HG03432 (cell line): Measurements from ENCODE around the gene RBP7.
"Not testable (repeated sequence)": the region's sequence is repeated elsewhere in the genome, so short reads cannot be mapped to it uniquely, and the experiment has no call there.

Experiments used
- ATAC-seq: cut with Tn5 transposase; IDR thresholded peaks from one replicate; pipeline ENCODE4 v1.9.1; 2021; ENCODE audit warnings: mild to moderate bottlenecking, moderate library complexity; ENCODE audit not compliant: unreplicated experiment

Gene RBP7

DNA sequence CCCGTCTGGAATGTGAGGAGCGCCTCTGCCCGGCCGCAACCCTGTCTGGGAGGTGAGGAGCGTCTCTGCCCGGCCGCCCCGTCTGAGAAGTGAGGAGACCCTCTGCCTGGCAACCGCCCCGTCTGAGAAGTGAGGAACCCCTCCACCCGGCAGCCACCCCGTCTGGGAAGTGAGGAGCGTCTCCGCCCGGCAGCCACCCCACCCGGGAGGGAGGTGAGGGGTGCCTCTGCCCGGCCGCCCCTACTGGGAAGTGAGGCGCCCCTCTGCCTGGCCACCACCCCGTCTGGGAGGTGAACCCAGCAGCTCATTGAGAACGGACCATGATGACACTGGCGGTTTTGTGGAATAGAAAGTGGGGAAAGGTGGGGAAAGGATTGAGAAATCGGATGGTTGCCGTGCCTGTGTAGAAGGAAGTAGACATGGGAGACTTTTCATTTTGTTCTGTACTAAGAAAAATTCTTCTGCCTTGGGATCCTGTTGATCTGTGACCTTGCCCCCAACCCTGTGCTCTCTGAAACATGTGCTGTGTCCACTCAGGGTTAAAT, 32.0 kb downstream of the RBP7 start:
- ATAC-seq = not testable (repeated sequence)

DNA sequence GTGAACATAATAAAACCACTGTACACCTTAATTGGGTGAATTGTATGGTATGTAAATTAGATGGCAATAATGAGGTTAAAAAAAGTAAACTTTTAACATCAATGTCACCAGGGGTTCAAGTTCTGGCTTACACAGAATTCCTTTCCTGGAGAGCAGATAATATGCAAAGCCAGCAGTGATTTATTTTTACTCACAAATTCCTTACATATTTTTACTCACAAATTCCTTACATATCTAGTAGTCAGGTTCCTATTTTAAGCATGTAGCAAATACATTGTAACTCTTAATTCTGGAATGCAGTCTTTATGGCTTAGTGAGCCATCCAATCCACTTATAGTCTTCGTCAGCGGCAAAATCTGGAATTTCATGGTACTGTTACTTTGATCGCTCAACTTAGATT, 34.4 kb downstream of the RBP7 start:
- ATAC-seq = no peak

DNA sequence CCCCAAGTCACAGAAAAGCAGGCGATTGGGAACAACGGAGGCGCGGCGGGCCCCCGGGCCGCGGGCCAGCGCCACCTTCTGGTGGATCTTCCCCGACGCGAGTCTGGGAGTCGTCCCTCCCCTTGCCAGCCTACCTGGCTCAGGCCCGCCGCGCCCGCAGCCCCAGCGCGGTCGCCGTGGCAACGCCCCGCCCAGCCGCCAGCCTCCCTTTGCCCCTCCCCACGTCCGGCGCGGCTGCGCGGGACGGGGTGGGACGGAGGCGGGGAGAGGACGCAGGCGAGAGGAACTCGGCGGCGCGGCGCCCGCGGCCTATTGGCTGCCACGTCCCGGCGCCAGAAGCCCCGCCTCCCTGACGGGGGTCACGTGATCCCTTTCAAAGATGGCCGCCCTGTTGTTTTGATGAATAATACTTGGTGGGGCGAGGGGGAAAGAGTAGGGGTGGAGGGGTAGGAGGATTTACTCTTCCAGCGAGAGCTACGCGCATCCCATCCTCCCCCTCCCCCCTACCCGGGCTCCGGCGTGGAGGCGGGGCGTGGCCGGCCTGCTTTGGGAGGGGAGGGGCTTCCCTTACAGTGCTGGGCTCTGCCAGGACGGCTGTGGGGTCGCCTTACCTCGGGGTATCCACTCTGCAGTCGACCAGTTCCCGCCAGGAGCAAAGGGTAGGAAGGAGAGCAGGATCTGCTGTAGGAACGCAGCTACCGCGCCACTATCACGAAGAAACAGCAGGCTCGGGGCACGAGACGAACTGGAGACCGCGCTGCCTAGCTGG, 35.7 kb downstream of the RBP7 start, which contains the start of gene UBE4B:
Gene UBE4B, plus strand, starts transcription at position 369 of the 769 bp plus-strand sequence. CDS start 713 bp downstream, outside the sequence.
- peak; percentile 97 for ATAC-seq

DNA sequence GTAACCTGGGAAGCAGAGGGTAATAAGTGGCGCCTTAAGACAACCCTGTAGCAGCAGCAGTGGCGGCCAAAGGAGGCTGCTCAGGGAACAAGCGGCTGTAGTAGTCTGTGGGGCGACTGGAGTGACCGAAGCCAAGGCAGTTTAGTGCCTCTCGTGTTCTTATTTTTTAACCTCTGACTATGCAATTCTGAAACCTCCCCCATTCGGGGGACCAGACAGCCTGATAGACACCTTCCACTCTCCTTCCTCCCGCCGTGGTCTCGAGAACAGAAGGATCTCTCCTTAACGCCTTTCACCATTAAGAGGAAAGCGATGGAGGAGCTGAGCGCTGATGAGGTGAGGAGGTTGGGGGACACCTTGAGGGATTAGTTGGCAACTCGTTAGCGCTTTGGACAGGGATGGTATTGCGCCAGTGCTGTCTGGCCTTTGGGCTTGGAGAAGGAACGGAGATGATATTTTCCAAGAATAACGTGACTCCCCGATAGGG, 36.4 kb downstream of the RBP7 start:
- peak; percentile 22 for ATAC-seq

DNA sequence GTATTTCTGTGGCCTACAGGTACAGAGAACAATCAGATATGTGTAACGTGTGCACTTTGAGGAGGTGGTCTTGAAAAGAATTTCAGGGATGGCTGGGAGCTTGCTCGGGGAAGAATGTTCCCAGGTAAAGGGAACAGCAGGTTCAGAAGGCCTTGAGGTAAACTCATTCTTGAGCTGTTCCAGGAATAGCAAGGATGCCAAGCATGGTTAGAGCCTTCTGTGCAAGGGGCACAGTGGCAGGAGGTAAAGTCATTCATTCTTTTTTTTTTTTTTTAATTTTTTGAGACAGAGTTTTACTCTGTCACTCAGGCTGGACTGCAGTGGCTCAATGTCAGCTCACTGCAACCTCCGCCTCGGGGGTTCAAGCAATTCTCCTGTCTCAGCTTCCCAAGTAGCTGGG, 45.7 kb downstream of the RBP7 start:
- ATAC-seq = no peak

DNA sequence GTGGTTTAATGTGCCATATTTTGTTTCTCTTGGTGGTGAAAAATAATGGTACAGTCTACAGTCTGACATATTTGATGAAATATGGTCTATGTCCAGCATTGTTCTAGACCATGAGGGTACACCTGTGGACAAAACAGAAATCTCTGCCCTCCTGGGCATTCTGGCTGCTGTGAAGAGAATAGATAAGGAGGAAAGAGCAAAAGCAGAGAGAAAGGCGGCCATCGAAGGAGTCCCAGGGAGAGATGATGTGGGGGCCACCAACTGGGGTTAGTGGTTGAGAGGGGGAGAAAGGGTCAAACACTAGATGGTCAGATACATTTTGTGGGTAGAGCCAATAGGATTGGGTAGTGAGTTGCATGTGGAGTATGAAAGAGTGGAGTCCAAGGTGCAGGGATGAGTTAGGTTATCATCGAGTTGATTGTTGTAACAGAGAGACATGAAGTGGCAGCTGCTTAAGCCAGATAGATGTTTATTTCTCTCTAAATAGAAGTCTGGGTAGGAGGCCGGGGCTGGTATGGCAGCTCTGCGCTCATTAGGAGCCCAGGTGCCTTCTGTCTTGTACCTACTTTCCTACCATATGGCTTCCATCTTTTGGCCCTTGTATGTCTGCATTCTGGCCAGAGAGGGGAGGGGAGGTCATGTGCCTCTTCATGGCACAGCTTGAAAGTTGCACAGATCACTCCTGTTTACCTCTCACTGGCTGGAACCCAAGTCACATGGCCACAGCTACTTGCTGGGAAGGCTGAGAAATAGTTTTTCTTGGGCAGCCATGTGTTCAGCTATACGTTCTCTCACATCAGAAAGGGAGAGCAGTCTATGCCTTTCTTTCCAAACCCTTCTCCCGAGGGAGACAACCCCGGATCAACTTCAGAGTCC, 48.7 kb downstream of the RBP7 start:
- ATAC-seq = no peak

DNA sequence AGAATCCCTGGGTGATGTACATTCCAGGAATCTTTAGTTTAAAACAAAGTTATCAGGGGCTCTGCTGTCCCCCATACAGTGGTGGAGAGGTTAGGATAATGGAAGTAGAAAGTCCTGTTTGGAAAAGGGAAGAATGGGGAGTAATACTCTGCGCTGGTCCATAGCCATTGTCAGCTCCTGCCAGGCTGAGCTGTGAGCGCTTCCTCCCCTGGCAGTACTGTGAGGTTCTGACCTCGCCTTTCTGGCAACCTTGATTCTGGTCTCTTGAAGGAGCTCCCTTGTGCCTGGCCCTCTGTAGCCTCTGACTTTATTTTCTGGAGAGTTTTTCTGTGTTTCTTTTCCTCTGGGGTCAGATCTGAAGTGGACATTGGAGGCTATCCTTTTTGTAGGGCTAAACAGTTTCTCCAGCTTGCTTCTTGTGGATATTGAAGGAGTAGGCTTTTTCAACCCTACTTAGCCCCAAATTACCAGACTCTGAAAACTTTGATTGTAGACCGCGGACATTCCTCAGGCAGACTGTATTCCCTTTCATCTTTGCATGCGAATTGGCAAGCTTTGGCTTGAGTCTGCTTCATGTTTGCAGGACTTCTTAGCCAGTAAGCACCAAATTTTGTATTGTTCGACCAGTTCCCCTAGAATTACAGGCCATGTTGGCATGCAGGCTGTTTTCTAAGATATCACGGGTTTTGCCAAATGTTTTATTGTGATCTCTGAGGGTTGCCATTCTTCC, 49.5 kb downstream of the RBP7 start:
- no peak for ATAC-seq

DNA sequence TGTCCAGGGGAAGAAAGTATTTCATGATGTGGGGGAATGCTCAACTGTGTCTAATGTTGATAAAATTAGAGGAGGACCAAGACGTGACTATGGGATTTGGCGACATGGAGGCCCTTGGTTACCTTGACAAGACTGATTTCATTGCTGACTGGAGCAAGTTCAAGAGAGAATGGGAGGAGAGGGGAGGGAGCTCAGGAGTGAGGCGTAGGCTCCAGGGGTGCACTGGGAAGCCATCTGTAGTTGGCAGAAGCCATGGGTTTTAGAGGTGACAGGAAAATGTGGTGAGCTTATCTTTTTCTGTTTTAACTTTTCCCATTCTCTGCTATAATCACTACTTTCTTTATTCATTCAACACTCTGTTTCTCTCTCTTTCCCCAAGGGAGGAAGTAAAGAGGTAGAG, 51.6 kb downstream of the RBP7 start:
- no peak for ATAC-seq

DNA sequence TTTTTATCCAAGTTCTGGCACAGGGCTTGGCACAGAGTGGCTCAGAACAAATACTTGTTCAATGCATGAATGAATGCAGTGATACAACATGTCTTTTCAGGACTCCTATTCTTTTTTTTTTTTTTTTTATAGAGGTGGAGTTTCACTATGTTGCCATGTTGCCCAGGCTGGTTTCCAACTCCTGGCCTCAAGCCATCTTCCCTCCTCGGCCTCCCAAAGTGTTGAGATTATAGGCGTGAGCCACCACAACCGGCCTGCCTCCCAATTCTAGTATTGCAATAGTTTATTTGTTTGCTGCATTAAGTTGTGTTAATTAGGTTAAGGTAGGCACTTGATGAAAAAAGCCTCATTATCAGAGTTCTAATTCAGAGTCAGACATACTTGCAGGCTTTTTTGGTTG, 53.6 kb downstream of the RBP7 start:
- ATAC-seq = no peak

DNA sequence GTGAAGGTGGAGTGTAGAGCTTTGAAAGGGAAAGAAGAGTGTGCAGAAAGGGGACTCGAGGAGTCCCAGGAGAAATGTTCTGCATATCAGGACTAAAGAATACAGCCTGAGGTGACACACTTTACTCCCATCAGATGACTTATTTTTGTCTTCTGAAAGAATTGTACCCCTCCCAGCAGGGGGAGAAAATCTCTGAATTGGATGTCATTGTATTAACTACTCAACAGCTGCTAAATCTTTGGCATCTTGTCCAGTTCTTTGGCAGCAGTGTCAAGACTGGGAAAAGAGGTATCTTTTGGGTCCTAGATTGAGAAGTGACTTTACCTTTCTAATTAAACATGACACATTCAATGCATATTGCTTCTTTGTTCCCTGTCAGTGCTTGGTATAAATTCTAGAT, 54.6 kb downstream of the RBP7 start:
- no peak for ATAC-seq

DNA sequence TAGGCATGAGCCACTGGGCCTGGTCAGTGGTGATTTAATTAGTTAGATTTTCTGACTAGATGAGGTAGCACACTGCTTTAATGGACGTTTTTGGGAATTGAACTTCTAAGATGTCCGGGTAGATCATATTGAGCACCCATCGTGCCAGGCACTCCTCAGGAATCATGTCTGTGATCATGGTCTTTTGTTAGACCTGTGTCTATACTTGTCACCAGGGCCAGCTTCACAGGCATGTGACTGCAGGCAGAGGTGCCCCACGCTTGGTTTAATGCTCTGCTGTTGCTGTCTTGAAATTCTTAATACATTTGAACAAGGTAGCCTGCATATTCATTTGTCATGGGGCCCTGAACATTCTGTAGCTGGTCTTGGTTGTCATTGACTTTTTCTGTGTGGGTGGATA, 55.3 kb downstream of the RBP7 start:
- ATAC-seq = no peak

DNA sequence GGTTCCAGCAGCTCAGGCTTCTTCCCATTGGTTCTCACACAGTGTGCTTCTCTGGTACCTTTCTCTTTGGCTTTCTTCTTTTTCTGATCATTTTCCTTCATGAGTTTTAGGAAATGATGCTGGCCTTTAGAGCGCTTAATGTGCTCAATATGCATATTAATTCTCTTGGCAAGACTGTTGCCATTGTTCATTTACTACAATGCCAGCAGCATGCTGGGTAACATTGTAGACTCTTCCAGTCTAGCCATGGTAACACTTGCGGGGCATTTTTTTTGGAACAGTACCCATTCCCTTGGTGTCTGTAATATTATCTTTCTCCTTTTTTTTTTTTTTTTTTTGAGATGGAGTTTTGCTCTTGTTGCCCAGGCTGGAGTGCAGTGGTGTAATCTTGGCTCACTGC, 57.4 kb downstream of the RBP7 start:
- no peak for ATAC-seq

DNA sequence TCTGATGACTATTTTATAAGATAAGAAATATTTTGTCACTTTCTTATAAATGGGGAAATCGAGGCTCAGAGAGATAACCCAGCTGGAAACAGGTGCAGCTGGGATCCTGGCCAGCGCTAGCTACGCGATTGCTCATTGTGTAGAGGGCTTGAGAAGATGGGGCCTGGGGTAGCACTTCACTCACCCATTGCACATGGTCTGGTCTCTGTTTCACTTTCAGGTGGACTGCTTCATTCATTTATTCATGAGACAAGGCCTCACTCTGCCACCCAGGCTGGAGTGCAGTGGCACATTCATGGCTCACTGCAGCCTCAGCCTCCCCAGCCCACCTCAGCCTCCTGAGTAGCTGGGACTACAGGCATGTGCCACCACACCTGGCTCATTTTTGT, 59.6 kb downstream of the RBP7 start:
- ATAC-seq = no peak

DNA sequence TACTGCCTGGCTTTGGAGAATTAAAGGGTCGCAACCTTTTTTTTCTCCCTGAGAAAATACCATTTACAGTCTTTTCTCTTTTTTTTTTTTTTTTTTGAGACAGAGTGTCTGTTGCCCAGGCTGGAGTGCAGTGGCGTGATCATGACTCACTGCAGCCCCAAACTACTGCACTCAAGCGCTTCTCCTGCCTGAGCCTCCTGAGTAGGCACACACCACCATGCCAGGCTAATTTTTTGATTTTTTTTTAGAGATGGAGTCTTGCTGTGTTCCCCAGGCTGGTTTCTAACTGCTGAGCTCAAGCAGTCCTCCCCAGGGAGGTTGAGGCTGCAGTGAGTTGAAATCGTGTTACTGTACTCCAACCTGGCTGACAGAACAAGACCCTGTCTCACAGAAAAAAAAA, 60.3 kb downstream of the RBP7 start:
- ATAC-seq = no peak

DNA sequence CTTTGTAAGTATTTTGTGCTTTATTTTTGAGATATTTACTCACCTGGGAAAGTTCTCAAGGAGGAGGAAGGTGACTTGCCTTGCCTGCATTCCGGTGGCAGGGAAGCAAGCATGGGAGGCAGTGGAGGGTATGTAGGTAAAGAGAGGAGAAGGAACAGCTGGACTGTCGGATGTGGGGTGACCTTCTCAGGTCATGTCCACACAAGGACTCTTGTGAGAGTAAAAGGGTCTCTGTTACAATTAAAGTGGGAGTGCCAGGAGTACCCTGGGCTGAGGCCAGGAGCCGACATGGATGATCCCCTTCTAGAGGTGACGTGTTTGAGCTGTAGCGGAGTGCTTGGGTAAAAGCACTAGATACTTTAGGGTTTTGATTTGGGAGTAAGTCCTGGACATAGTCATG, 60.8 kb downstream of the RBP7 start:
- ATAC-seq = no peak

DNA sequence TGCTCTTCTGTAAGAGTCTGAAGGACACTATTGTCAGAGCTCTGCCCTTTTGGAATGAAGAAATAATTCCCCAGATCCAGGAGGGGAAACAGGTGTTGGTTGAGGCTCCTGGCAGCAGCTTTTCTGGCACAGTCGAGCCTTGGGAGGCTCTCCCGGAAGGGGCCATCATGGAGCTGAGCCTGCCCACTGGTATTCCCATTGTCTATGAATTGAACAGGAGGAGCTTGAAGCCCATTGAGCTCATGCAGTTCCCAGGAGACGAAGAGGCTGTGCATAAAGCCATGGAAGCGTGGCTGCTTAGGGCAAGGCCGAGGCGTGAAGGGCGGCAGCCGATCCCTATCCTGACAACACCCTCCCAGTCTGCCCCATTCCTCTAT, 62.3 kb downstream of the RBP7 start:
- no peak for ATAC-seq

DNA sequence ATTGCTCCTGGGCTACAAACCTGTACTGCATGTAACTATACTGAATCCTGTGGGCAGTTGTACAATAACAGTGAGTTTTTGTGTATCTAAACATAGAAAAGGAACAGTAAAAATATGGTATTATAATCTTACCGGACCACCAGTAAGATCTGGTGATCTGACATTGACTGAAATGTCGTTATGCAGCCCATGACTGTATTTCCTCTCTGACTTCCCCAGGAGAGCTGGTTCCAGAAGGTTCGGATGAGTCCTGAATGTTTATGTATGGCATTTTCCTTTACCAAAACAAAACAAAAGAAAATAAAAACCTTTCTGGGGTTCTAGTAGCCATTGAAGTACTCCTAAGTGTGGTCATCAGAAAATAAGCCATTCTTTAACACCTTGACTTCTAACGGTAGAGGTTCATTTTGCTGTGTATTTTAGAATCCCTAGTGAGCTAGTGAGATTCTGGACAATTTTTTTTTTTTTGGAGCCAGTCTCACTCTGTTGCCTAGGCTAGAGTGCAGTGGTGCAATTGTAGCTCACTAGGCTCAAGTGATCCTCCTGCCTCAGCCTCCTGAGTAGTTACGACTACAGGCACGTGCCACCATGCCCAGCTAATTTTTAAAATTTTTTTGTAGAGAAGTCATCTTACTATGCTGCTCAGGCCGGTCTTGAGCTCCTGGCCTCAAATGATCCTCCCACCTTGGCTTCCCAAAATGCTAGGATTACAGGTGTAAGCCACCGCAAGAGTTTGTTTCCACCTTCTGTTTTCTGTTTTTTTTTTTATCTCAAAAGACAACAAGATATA, 63.5 kb downstream of the RBP7 start:
- no peak for ATAC-seq

DNA sequence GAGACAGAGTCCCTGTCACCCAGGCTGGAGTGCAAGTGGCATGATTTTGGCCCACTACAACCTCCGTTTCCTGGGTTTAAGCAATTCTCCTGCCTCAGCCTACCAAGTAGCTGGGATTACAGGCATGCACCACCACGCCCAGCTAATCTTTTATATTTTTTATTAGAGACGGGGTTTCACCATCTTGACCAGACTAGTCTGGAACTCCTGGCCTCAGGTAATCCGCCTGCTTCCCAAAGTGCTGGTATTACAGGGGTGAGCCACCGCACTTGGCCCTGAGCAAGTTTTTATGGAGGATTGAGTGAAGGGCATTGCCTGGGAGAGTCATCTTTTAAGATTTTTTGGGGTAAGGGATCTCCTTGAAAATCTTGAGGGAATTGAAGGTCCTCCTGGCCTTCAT, 64.2 kb downstream of the RBP7 start:
- ATAC-seq = no peak

DNA sequence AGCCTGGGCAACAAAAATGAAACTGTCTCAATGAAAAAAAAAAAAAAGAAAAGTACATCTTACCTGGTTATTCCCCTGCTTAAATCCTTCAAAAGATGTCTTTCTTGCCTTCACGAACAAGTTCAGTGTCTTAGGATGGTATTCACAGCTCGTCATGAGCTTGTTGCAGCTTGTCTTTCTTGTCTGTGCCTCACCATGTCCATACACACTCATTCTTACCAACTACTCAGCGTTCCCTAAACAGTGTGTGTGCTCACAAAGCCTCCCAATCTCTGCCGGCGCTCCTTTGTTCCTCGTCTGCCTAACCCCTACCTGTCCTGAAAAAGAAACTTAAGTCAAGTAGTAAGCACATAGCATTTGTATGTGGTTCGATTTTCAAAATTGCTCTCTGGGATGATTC, 66.8 kb downstream of the RBP7 start:
- no peak for ATAC-seq
